ENCODE measurements around the gene SLC47A2.

SLC47A2 gene

GRCh38 chr17:19676896-19677295 is 39.5 kb downstream of the SLC47A2 start:
- H4K91ac ChIP-seq (ENCODE audit: low read length) = no peak overlapping the region
- no peak overlapping the region for H3K14ac ChIP-seq (ENCODE audit: low read length in 2 of 2)
- H3K4me2 ChIP-seq (ENCODE audit: low read length, poor library complexity, severe bottlenecking) = no peak overlapping the region
- H2BK15ac ChIP-seq (ENCODE audit: low read depth, poor library complexity, severe bottlenecking) = no peak overlapping the region
- H3K27me3 ChIP-seq (ENCODE audit: control insufficient read depth in 1 of 2, insufficient read depth in 1 of 2, low read length in 2 of 2) = no peaks in the 10 kb centered on the region
- no peak overlapping the region for H3K9ac ChIP-seq (ENCODE audit: low read length)
- no peak overlapping the region for H3K27ac ChIP-seq (ENCODE audit: low read length, poor library complexity, severe bottlenecking)
- no peak overlapping the region for H4K8ac ChIP-seq (ENCODE audit: low read length)
- H2AK5ac ChIP-seq (ENCODE audit: low read length, severe bottlenecking) = no peak overlapping the region
- DNase-seq = no peak
- no peaks in the 10 kb centered on the region for H3K9me3 ChIP-seq (ENCODE audit: control insufficient read depth, low read length)
- no peak overlapping the region for H3K4ac ChIP-seq (ENCODE audit: low read depth in 1 of 2, low read length in 2 of 2)
- no peak overlapping the region for H2AFZ ChIP-seq (ENCODE audit: low read depth, low read length)
- no peak overlapping the region for H2BK12ac ChIP-seq (ENCODE audit: low read length in 2 of 2)
- H3K23ac ChIP-seq (ENCODE audit: low read length in 2 of 2) = no peak overlapping the region
- H2BK5ac ChIP-seq (ENCODE audit: low read depth, low read length, poor library complexity, severe bottlenecking) = no peak overlapping the region
- H3K4me1 ChIP-seq (ENCODE audit: control insufficient read depth, insufficient read depth, low read depth, low read length) = peaks cover 7% of the 10 kb centered on the region
- no peaks in the 10 kb centered on the region for H3K79me1 ChIP-seq (replicated peaks; ENCODE audit: low read length, poor library complexity, severe bottlenecking)
- WGBS = 96% methylated on average over 4 of the region's 4 CpGs
- no peak overlapping the region for H3K18ac ChIP-seq (ENCODE audit: low read depth in 1 of 2, low read length in 2 of 2)
- H3K36me3 ChIP-seq (ENCODE audit: control insufficient read depth in 1 of 2, insufficient read depth in 2 of 2, low read depth in 1 of 2, low read length in 2 of 2) = peaks cover 14 to 34% of the 10 kb centered on the region in 2 experiments
- H2BK120ac ChIP-seq (ENCODE audit: low read depth, low read length) = no peak overlapping the region
- H3K4me3 ChIP-seq (ENCODE audit: insufficient read depth in 1 of 2, low read depth in 1 of 2, low read length in 2 of 2) = no peak overlapping the region

GRCh38 chr17:19673623-19674022 is 42.8 kb downstream of the SLC47A2 start:
- 100% methylated on average over 1 of the region's 3 CpGs for WGBS
- peaks cover 1% of the 10 kb centered on the region for H3K79me1 ChIP-seq (replicated peaks; ENCODE audit: low read length, poor library complexity, severe bottlenecking)
- no peak overlapping the region for H2AFZ ChIP-seq (ENCODE audit: low read depth, low read length)
- no peaks in the 10 kb centered on the region for H3K4me1 ChIP-seq (ENCODE audit: control insufficient read depth, insufficient read depth, low read depth, low read length)
- no peak overlapping the region for H4K91ac ChIP-seq (ENCODE audit: low read length)
- no peak overlapping the region for H3K4me2 ChIP-seq (ENCODE audit: low read length, poor library complexity, severe bottlenecking)
- H2BK5ac ChIP-seq (ENCODE audit: low read depth, low read length, poor library complexity, severe bottlenecking) = no peak overlapping the region
- no peak overlapping the region for H2BK120ac ChIP-seq (ENCODE audit: low read depth, low read length)
- H3K9ac ChIP-seq (ENCODE audit: low read length) = no peak overlapping the region
- no peak overlapping the region for H2AK5ac ChIP-seq (ENCODE audit: low read length, severe bottlenecking)
- H3K23ac ChIP-seq (ENCODE audit: low read length in 2 of 2) = no peak overlapping the region
- no peak overlapping the region for H3K18ac ChIP-seq (ENCODE audit: low read depth in 1 of 2, low read length in 2 of 2)
- no peak overlapping the region for H4K8ac ChIP-seq (ENCODE audit: low read length)
- no peak for DNase-seq
- no peak overlapping the region for H3K14ac ChIP-seq (ENCODE audit: low read length in 2 of 2)
- no peak overlapping the region for H3K27ac ChIP-seq (ENCODE audit: low read length, poor library complexity, severe bottlenecking)
- H2BK15ac ChIP-seq (ENCODE audit: low read depth, poor library complexity, severe bottlenecking) = no peak overlapping the region
- no peaks in the 10 kb centered on the region for H3K9me3 ChIP-seq (ENCODE audit: control insufficient read depth, low read length)
- no peaks in the 10 kb centered on the region for H3K27me3 ChIP-seq (ENCODE audit: control insufficient read depth in 1 of 2, insufficient read depth in 1 of 2, low read length in 2 of 2)
- H3K36me3 ChIP-seq (ENCODE audit: control insufficient read depth in 1 of 2, insufficient read depth in 2 of 2, low read depth in 1 of 2, low read length in 2 of 2) = peaks cover 18 to 27% of the 10 kb centered on the region in 2 experiments
- H3K4me3 ChIP-seq (ENCODE audit: insufficient read depth in 1 of 2, low read depth in 1 of 2, low read length in 2 of 2) = no peak overlapping the region
- H3K4ac ChIP-seq (ENCODE audit: low read depth in 1 of 2, low read length in 2 of 2) = no peak overlapping the region
- no peak overlapping the region for H2BK12ac ChIP-seq (ENCODE audit: low read length in 2 of 2)

- H3K4me2 ChIP-seq (ENCODE audit: low read length, poor library complexity, severe bottlenecking) = no peak overlapping the region
- no peak overlapping the region for H3K18ac ChIP-seq (ENCODE audit: low read depth in 1 of 2, low read length in 2 of 2)
- no peak overlapping the region for H2BK120ac ChIP-seq (ENCODE audit: low read depth, low read length)
- WGBS = 81% methylated on average over 5 of the region's 5 CpGs
- H3K9me3 ChIP-seq (ENCODE audit: control insufficient read depth, low read length) = no peaks in the 10 kb centered on the region
- H3K27me3 ChIP-seq (ENCODE audit: control insufficient read depth in 1 of 2, insufficient read depth in 1 of 2, low read length in 2 of 2) = no peaks in the 10 kb centered on the region
- no peak overlapping the region for H3K27ac ChIP-seq (ENCODE audit: low read length, poor library complexity, severe bottlenecking)
- H2BK15ac ChIP-seq (ENCODE audit: low read depth, poor library complexity, severe bottlenecking) = no peak overlapping the region
- DNase-seq = no peak
- no peak overlapping the region for H3K23ac ChIP-seq (ENCODE audit: low read length in 2 of 2)
- no peak overlapping the region for H3K14ac ChIP-seq (ENCODE audit: low read length in 2 of 2)
- H3K4me1 ChIP-seq (ENCODE audit: control insufficient read depth, insufficient read depth, low read depth, low read length) = no peaks in the 10 kb centered on the region
- no peak overlapping the region for H2BK5ac ChIP-seq (ENCODE audit: low read depth, low read length, poor library complexity, severe bottlenecking)
- peaks cover 1% of the 10 kb centered on the region for H3K79me1 ChIP-seq (replicated peaks; ENCODE audit: low read length, poor library complexity, severe bottlenecking)
- peak overlapping the region; percentile 21 for H3K9ac ChIP-seq (ENCODE audit: low read length)
- H3K4me3 ChIP-seq (ENCODE audit: insufficient read depth in 1 of 2, low read depth in 1 of 2, low read length in 2 of 2) = no peak overlapping the region
- H2AFZ ChIP-seq (ENCODE audit: low read depth, low read length) = no peak overlapping the region
- H2AK5ac ChIP-seq (ENCODE audit: low read length, severe bottlenecking) = no peak overlapping the region
- peaks cover 13 to 23% of the 10 kb centered on the region in 2 experiments for H3K36me3 ChIP-seq (ENCODE audit: control insufficient read depth in 1 of 2, insufficient read depth in 2 of 2, low read depth in 1 of 2, low read length in 2 of 2)
- no peak overlapping the region for H2BK12ac ChIP-seq (ENCODE audit: low read length in 2 of 2)
- H3K4ac ChIP-seq (ENCODE audit: low read depth in 1 of 2, low read length in 2 of 2) = no peak overlapping the region
- no peak overlapping the region for H4K8ac ChIP-seq (ENCODE audit: low read length)
- H4K91ac ChIP-seq (ENCODE audit: low read length) = no peak overlapping the region
These were observed 44.2 kb downstream of the SLC47A2 start for GRCh38 chr17:19672009-19672750.

- WGBS = 96% methylated on average over 3 of the region's 4 CpGs
- peak overlapping the region; percentile 21 for H3K9ac ChIP-seq (ENCODE audit: low read length)
- no peak overlapping the region for H3K4me3 ChIP-seq (ENCODE audit: insufficient read depth in 1 of 2, low read depth in 1 of 2, low read length in 2 of 2)
- H3K36me3 ChIP-seq (ENCODE audit: control insufficient read depth in 1 of 2, insufficient read depth in 2 of 2, low read depth in 1 of 2, low read length in 2 of 2) = peaks cover 9 to 15% of the 10 kb centered on the region in 2 experiments
- no peak overlapping the region for H3K23ac ChIP-seq (ENCODE audit: low read length in 2 of 2)
- H3K18ac ChIP-seq (ENCODE audit: low read depth in 1 of 2, low read length in 2 of 2) = no peak overlapping the region
- H2BK12ac ChIP-seq (ENCODE audit: low read length in 2 of 2) = no peak overlapping the region
- no peaks in the 10 kb centered on the region for H3K27me3 ChIP-seq (ENCODE audit: control insufficient read depth in 1 of 2, insufficient read depth in 1 of 2, low read length in 2 of 2)
- no peak overlapping the region for H2BK5ac ChIP-seq (ENCODE audit: low read depth, low read length, poor library complexity, severe bottlenecking)
- H3K4ac ChIP-seq (ENCODE audit: low read depth in 1 of 2, low read length in 2 of 2) = no peak overlapping the region
- H3K79me1 ChIP-seq (replicated peaks; ENCODE audit: low read length, poor library complexity, severe bottlenecking) = peaks cover 1% of the 10 kb centered on the region
- H4K8ac ChIP-seq (ENCODE audit: low read length) = no peak overlapping the region
- no peak overlapping the region for H2BK15ac ChIP-seq (ENCODE audit: low read depth, poor library complexity, severe bottlenecking)
- no peak overlapping the region for H3K14ac ChIP-seq (ENCODE audit: low read length in 2 of 2)
- DNase-seq = no peak
- no peak overlapping the region for H3K27ac ChIP-seq (ENCODE audit: low read length, poor library complexity, severe bottlenecking)
- no peak overlapping the region for H2BK120ac ChIP-seq (ENCODE audit: low read depth, low read length)
- H3K4me2 ChIP-seq (ENCODE audit: low read length, poor library complexity, severe bottlenecking) = no peak overlapping the region
- no peaks in the 10 kb centered on the region for H3K9me3 ChIP-seq (ENCODE audit: control insufficient read depth, low read length)
- no peak overlapping the region for H2AFZ ChIP-seq (ENCODE audit: low read depth, low read length)
- H2AK5ac ChIP-seq (ENCODE audit: low read length, severe bottlenecking) = no peak overlapping the region
- no peaks in the 10 kb centered on the region for H3K4me1 ChIP-seq (ENCODE audit: control insufficient read depth, insufficient read depth, low read depth, low read length)
- no peak overlapping the region for H4K91ac ChIP-seq (ENCODE audit: low read length)
These were observed 45.0 kb downstream of the SLC47A2 start for GRCh38 chr17:19671433-19671832.

Data from mesenchymal stem cell (in vitro differentiated cells and primary cell).